ENCODE results near the gene RARB.

The RARB gene

DNA sequence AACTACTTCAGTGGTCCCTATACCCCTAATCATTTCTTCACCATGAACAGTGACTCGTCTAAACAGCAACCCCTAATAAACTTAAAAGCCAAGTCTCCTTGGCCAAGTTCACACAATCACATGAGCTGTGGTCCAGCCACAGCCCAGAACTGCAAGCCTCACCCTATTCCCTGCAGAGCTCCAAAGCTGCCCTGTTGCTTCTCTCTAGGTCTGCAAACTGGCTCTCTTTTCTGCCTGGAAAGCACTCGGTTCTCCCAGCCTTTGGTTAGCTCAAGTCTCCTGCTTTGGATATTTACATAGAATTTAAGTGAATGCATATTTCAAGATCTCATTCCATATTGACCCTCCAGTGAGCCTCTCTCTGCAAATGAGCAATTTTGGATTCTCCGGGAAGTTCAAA is 129.6 kb downstream of the RARB start:
- no peaks in the 10 kb centered on the region for H3K27me3 ChIP-seq (ENCODE audit: insufficient read depth, insufficient read length)
- H3K9me3 ChIP-seq (ENCODE audit: insufficient read depth, low read length): no peaks in the 10 kb centered on the region
- H3K4me3 ChIP-seq (ENCODE audit: insufficient read length, low read depth): no peak overlapping the region
- no peaks in the 10 kb centered on the region for H3K4me1 ChIP-seq (ENCODE audit: insufficient read depth, insufficient read length)
- DNase-seq (ENCODE audit: low read depth, low spot score): no peak
- no peaks in the 10 kb centered on the region for H3K36me3 ChIP-seq (ENCODE audit: insufficient read depth, insufficient read length, low read length)
- no peak overlapping the region for H3K9ac ChIP-seq (ENCODE audit: insufficient read length, low read depth)
- TF ChIP-seq ZNF274 (IDR thresholded peaks at IDR 0.05; ENCODE audit: low read depth, low read length) (no peak), SUZ12 (IDR thresholded peaks at IDR 0.05; ENCODE audit: extremely low read depth, insufficient read depth, insufficient read length) (no peak), YY1 (IDR thresholded peaks at IDR 0.05; ENCODE audit: insufficient read depth, insufficient read length) (no peak)

DNA sequence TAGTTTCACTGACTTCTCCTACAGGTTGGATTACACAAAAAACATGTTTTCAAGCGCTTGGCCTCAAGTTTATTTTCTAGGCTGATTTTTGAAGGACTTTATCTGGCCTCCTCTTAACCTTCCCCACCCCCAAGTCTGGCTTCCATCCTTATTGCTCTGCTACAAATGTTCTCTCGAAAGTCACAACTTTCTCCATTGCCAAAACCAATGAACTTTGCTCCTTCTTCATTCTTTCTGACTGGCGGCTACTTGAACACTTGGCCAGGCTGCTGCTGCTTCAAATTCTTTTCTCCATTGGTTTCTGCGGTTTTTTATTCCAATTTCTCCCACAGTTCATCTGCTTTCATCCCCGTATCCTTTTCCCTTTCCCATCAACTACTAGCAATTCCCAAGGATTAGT is 130.1 kb downstream of the RARB start:
- no peak for TF ChIP-seq ZNF274 (IDR thresholded peaks at IDR 0.05; ENCODE audit: low read depth, low read length)
- no peak for TF ChIP-seq YY1 (IDR thresholded peaks at IDR 0.05; ENCODE audit: insufficient read depth, insufficient read length)
- TF ChIP-seq SUZ12 (IDR thresholded peaks at IDR 0.05; ENCODE audit: extremely low read depth, insufficient read depth, insufficient read length): no peak
- H3K36me3 ChIP-seq (ENCODE audit: insufficient read depth, insufficient read length, low read length): no peaks in the 10 kb centered on the region
- H3K4me1 ChIP-seq (ENCODE audit: insufficient read depth, insufficient read length): no peaks in the 10 kb centered on the region
- DNase-seq (ENCODE audit: low read depth, low spot score): no peak
- no peaks in the 10 kb centered on the region for H3K9me3 ChIP-seq (ENCODE audit: insufficient read depth, low read length)
- no peak overlapping the region for H3K9ac ChIP-seq (ENCODE audit: insufficient read length, low read depth)
- no peak overlapping the region for H3K4me3 ChIP-seq (ENCODE audit: insufficient read length, low read depth)
- H3K27me3 ChIP-seq (ENCODE audit: insufficient read depth, insufficient read length): no peaks in the 10 kb centered on the region

DNA sequence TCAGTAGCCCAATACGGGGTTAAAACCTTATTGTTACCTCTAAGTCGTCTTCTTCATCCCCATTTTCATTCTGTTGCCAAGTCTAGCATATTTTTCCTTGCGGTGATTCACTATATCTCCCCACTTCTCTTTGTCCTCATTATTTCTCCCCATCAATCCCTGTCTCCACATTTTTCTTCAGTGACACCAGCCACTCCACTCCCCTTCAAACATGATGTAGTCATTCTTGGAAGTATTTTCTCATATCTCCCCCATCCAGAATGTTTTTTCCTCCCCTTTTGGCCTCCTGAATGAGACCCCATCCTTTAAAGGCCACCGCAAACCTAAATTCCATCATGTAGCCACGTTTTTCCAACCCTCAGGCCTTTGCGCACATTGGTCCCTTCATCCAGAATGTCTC is 130.7 kb downstream of the RARB start:
- H3K9me3 ChIP-seq (ENCODE audit: insufficient read depth, low read length): no peaks in the 10 kb centered on the region
- no peak overlapping the region for H3K9ac ChIP-seq (ENCODE audit: insufficient read length, low read depth)
- TF ChIP-seq ZNF274 (IDR thresholded peaks at IDR 0.05; ENCODE audit: low read depth, low read length) (no peak), SUZ12 (IDR thresholded peaks at IDR 0.05; ENCODE audit: extremely low read depth, insufficient read depth, insufficient read length) (no peak), YY1 (IDR thresholded peaks at IDR 0.05; ENCODE audit: insufficient read depth, insufficient read length) (no peak)
- no peak overlapping the region for H3K4me3 ChIP-seq (ENCODE audit: insufficient read length, low read depth)
- no peaks in the 10 kb centered on the region for H3K4me1 ChIP-seq (ENCODE audit: insufficient read depth, insufficient read length)
- no peaks in the 10 kb centered on the region for H3K27me3 ChIP-seq (ENCODE audit: insufficient read depth, insufficient read length)
- H3K36me3 ChIP-seq (ENCODE audit: insufficient read depth, insufficient read length, low read length): no peaks in the 10 kb centered on the region
- DNase-seq (ENCODE audit: low read depth, low spot score): no peak

DNA sequence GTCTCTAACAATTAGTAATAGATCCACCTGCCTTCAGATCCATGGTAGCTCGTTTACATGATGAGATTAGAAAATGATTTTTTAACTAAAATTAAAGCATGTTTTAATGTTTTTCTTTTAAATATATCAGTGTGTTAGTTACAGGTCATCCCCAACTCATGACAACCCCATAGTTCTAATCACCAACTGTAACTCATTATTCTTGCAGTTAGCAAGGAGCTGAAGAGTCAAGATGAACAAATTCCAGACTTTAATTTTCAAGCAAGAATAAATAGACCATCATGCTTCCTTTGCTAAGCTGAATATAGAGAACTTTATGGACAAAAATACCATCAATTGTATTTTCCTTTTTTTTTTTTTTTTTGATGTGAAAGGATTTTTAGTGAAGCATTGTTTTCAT is 135.5 kb downstream of the RARB start:
- TF ChIP-seq SUZ12 (IDR thresholded peaks at IDR 0.05; ENCODE audit: extremely low read depth, insufficient read depth, insufficient read length) (no peak), YY1 (IDR thresholded peaks at IDR 0.05; ENCODE audit: insufficient read depth, insufficient read length) (no peak), ZNF274 (IDR thresholded peaks at IDR 0.05; ENCODE audit: low read depth, low read length) (no peak)
- Histone ChIP-seq H3K4me1 (ENCODE audit: insufficient read depth, insufficient read length) (no peaks in the 10 kb centered on the region), H3K9ac (ENCODE audit: insufficient read length, low read depth) (no peak overlapping the region), H3K9me3 (ENCODE audit: insufficient read depth, low read length) (no peaks in the 10 kb centered on the region), H3K4me3 (ENCODE audit: insufficient read length, low read depth) (no peak overlapping the region), H3K36me3 (ENCODE audit: insufficient read depth, insufficient read length, low read length) (no peaks in the 10 kb centered on the region), H3K27me3 (ENCODE audit: insufficient read depth, insufficient read length) (no peaks in the 10 kb centered on the region)
- DNase-seq (ENCODE audit: low read depth, low spot score): no peak

DNA sequence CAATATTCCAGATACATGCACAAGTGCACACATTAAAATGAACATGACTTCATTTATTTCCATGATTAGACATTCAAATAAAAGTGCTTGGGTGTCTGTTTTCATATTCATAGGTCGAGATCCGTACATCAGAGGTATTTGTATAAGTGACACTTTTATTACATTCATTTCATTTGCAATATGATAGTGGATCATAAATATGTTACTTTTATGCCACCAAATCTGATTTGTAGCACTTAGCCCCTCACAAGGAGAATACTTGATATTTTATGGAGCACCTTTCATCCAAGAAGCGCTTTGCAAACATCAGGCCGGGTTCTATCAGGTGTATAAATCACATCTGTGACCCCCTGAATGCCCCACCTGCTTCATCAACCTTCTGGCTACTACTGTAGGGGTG is 136.0 kb downstream of the RARB start:
- no peak for DNase-seq (ENCODE audit: low read depth, low spot score)
- Histone ChIP-seq H3K9ac (ENCODE audit: insufficient read length, low read depth) (no peak overlapping the region), H3K4me1 (ENCODE audit: insufficient read depth, insufficient read length) (no peaks in the 10 kb centered on the region), H3K36me3 (ENCODE audit: insufficient read depth, insufficient read length, low read length) (no peaks in the 10 kb centered on the region), H3K4me3 (ENCODE audit: insufficient read length, low read depth) (no peak overlapping the region), H3K27me3 (ENCODE audit: insufficient read depth, insufficient read length) (no peaks in the 10 kb centered on the region), H3K9me3 (ENCODE audit: insufficient read depth, low read length) (no peaks in the 10 kb centered on the region)
- TF ChIP-seq SUZ12 (IDR thresholded peaks at IDR 0.05; ENCODE audit: extremely low read depth, insufficient read depth, insufficient read length): no peak
- TF ChIP-seq YY1 (IDR thresholded peaks at IDR 0.05; ENCODE audit: insufficient read depth, insufficient read length): no peak
- no peak for TF ChIP-seq ZNF274 (IDR thresholded peaks at IDR 0.05; ENCODE audit: low read depth, low read length)

DNA sequence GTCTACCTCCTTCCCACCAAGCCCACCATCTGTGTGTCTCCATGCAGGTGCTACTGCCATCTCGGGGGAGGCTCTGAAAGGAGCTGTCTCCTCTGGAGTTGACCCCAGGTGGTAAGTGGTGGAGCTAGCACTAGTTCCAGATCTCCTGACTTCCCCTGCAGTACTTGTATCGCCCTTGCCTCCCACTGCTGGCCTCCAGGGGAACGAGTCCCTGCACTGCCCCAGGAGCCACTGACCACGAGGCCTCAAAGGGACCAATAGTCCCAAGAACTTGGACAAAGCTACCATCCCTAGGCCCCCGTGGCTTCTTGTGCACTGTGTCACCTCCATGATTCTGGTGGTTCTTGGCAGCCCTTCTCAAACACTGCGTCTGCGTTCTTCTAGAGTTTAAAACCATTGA is 137.7 kb downstream of the RARB start:
- no peaks in the 10 kb centered on the region for H3K36me3 ChIP-seq (ENCODE audit: insufficient read depth, insufficient read length, low read length)
- TF ChIP-seq ZNF274 (IDR thresholded peaks at IDR 0.05; ENCODE audit: low read depth, low read length): no peak
- TF ChIP-seq SUZ12 (IDR thresholded peaks at IDR 0.05; ENCODE audit: extremely low read depth, insufficient read depth, insufficient read length): no peak
- TF ChIP-seq YY1 (IDR thresholded peaks at IDR 0.05; ENCODE audit: insufficient read depth, insufficient read length): no peak
- H3K4me1 ChIP-seq (ENCODE audit: insufficient read depth, insufficient read length): no peaks in the 10 kb centered on the region
- H3K27me3 ChIP-seq (ENCODE audit: insufficient read depth, insufficient read length): no peaks in the 10 kb centered on the region
- no peak overlapping the region for H3K9ac ChIP-seq (ENCODE audit: insufficient read length, low read depth)
- no peak for DNase-seq (ENCODE audit: low read depth, low spot score)
- H3K9me3 ChIP-seq (ENCODE audit: insufficient read depth, low read length): no peaks in the 10 kb centered on the region
- H3K4me3 ChIP-seq (ENCODE audit: insufficient read length, low read depth): no peak overlapping the region

DNA sequence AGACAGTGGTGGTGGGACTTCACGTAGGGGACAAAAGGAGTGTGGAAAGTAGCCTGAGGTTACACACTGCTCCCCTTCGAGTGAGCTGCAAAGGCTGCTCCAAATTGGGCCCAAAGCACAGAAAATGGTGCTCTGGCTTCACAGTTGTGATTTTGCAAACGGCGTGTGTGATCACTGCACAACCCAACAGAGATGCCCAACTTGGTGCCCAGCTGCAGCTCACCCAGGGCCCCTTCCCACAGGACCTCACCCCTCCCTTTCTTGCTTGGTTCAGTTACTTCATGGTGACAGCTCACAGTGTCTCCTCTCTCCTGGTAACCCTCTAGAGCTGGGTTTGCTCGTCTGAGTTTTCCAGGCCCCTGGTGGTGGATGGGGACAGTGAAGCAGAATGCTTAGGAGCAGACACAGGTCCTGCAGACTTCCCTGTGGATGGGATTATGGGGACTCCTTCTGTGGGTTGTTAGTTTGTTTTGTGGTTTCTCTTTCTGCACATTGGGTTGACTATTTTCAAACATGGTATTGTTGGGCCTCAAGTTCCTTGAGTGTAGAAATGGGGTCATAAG is 138.4 kb downstream of the RARB start:
- H3K27me3 ChIP-seq (ENCODE audit: insufficient read depth, insufficient read length): no peaks in the 10 kb centered on the region
- H3K4me1 ChIP-seq (ENCODE audit: insufficient read depth, insufficient read length): no peaks in the 10 kb centered on the region
- no peak for DNase-seq (ENCODE audit: low read depth, low spot score)
- H3K9me3 ChIP-seq (ENCODE audit: insufficient read depth, low read length): no peaks in the 10 kb centered on the region
- no peak overlapping the region for H3K9ac ChIP-seq (ENCODE audit: insufficient read length, low read depth)
- no peaks in the 10 kb centered on the region for H3K36me3 ChIP-seq (ENCODE audit: insufficient read depth, insufficient read length, low read length)
- TF ChIP-seq ZNF274 (IDR thresholded peaks at IDR 0.05; ENCODE audit: low read depth, low read length): no peak
- no peak for TF ChIP-seq SUZ12 (IDR thresholded peaks at IDR 0.05; ENCODE audit: extremely low read depth, insufficient read depth, insufficient read length)
- no peak for TF ChIP-seq YY1 (IDR thresholded peaks at IDR 0.05; ENCODE audit: insufficient read depth, insufficient read length)
- no peak overlapping the region for H3K4me3 ChIP-seq (ENCODE audit: insufficient read length, low read depth)

Measured in NT2/D1 (cell line).